ENCODE results near the gene GHRH. TPM values are rescaled to one million over a fixed set of nuclear protein-coding genes. Genes with fewer than 3 reads are reported as not detected.

The GHRH gene
- total RNA-seq, 1 experiment from 2014 or later: not detected

GRCh38 chr20:37201827-37202162 lies 59.8 kb downstream of the GHRH start:
- no peak overlapping the region for H3K27ac ChIP-seq (ENCODE audit: low read length)
- in situ Hi-C loops (cut with HindIII; ENCODE audit: low pct_unique_long_range_greater_than_20kb, low sequenced_read_pairs) (no loop called here), intact Hi-C loops (cut with micrococcal nuclease; ENCODE audit: unreplicated experiment) (no loop called here)
- no peaks in the 10 kb centered on the region for H3K9me3 ChIP-seq (ENCODE audit: control insufficient read depth, insufficient read depth, low read depth, low read length)
- ChIA-PET CTCF (no interaction called here), POLR2A (interaction anchor here (0.7 kb wide), 1 partner anchor 25 kb away, joined by 12 read pairs; no protein-coding TSS in a partner anchor)
- DNase-seq (ENCODE audit: low read depth, low spot score): no peak
- H3K4me3 ChIP-seq (ENCODE audit: low read depth in 2 of 2, low read length in 2 of 2): no peak overlapping the region
- peaks cover 6% of the 10 kb centered on the region for H3K4me1 ChIP-seq (ENCODE audit: control insufficient read depth, insufficient read depth, low read length)
- no peaks in the 10 kb centered on the region for H3K27me3 ChIP-seq (ENCODE audit: control insufficient read depth, insufficient read depth, low read length)
- peaks cover 28% of the 10 kb centered on the region for H3K36me3 ChIP-seq (ENCODE audit: control insufficient read depth, insufficient read depth, low read length)
- BruUV-seq (replicated peaks): no TSS peak
- no peak for TF ChIP-seq REST (IDR thresholded peaks at IDR 0.05; ENCODE audit: insufficient read depth in 1 of 2, low read depth in 2 of 2, low read length in 1 of 2)
- no peak for TF ChIP-seq CTCF (IDR thresholded peaks at IDR 0.05)
- TF ChIP-seq SIN3A (IDR thresholded peaks at IDR 0.05; ENCODE audit: borderline replicate concordance, insufficient read depth, low read depth, low read length): no peak
- TF ChIP-seq POLR2AphosphoS5 (IDR thresholded peaks at IDR 0.05; ENCODE audit: low read depth, low read length): no peak
- TF ChIP-seq TCF7L2 (IDR thresholded peaks at IDR 0.05; ENCODE audit: low read depth, low read length): no peak
- ATAC-seq: no peak

Other genes with a start within 250 kb of the GHRH start
- 14.0 TPM for gene RBL1, start 165.8 kb downstream of the GHRH start, total RNA-seq (2021; ENCODE audit: unreplicated experiment)
- 250 TPM for gene RPN2, start 82.5 kb downstream of the GHRH start, total RNA-seq (2021; ENCODE audit: unreplicated experiment)
- 1.8 TPM for gene MROH8, start 82.3 kb downstream of the GHRH start, total RNA-seq (2021; ENCODE audit: unreplicated experiment)
- 36.4 TPM for gene MANBAL, start 27.8 kb upstream of the GHRH start, total RNA-seq (2021; ENCODE audit: unreplicated experiment)
- 24.9 TPM for gene SRC, start 84.3 kb upstream of the GHRH start, total RNA-seq (2021; ENCODE audit: unreplicated experiment)